Measurements from ENCODE around the gene HSF2. TPM values are rescaled to one million over a fixed set of nuclear protein-coding genes. Genes with fewer than 3 reads are reported as not detected.

Gene HSF2
- total RNA-seq, 1 donor from 2014 or later: 20.4 TPM

- DNase-seq (ENCODE audit: extremely low read depth, low read depth, low spot score): no peak
These were observed 5.4 kb upstream of the HSF2 start for GRCh38 chr6:122394016-122394415.

- DNase-seq (ENCODE audit: extremely low read depth, low read depth, low spot score): no peak
These were observed 451 bp upstream of the HSF2 start for GRCh38 chr6:122399055-122399347.

GRCh38 chr6:122400121-122400450, 634 bp downstream of the HSF2 start:
- no peak for DNase-seq (ENCODE audit: extremely low read depth, low read depth, low spot score)

DNA sequence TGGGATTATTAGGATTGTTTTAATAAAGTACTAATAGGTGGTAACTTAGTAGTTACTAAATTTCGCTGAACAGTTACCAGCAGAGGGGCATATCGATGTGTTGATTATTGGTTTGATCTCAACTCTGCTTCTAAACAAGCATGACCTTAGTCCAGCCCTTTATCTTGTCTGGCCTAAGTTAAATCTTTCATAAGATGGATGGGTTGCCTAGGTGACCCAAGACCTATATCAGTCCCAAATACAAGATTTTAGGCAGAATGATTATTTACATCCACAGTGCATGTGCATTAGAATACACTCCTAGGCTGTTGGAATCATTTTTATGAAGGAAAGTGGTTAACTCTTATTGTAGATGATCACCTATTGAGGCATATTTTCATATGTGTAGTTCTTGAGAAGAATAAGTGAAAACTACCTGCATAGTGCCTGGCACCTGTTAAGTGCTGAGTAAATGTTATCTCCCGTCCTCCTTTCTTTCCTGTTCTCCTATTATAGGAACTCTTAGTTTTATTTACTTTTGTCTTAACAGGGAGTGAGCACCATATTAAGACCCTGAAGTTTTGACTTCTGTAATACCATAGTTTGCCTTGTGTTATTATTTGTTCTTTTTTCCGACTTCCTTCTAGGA, 1.1 kb downstream of the HSF2 start:
- DNase-seq (ENCODE audit: extremely low read depth, low read depth, low spot score): no peak

DNA sequence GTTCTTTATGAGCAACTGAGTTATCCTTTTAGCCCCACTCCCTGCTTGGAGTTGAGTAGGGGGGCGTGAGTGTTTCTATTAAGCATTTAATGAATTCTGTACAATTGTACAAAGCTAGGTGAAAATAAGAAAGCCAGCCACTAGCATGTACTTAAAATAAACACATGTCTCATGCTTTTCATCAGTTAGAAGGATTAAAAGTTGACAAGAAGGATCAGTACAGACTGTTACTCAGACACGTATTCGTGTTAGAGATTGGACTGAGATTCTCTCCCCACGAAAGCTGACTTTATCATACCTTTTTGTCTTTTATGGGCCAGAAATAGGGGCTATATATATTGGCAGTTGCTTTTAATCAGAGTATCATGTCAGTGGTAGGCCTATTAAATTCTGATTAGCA, 1.7 kb downstream of the HSF2 start:
- DNase-seq (ENCODE audit: extremely low read depth, low read depth, low spot score): no peak

GRCh38 chr6:122404444-122404843, 5.0 kb downstream of the HSF2 start:
- no peak for DNase-seq (ENCODE audit: extremely low read depth, low read depth, low spot score)

DNA sequence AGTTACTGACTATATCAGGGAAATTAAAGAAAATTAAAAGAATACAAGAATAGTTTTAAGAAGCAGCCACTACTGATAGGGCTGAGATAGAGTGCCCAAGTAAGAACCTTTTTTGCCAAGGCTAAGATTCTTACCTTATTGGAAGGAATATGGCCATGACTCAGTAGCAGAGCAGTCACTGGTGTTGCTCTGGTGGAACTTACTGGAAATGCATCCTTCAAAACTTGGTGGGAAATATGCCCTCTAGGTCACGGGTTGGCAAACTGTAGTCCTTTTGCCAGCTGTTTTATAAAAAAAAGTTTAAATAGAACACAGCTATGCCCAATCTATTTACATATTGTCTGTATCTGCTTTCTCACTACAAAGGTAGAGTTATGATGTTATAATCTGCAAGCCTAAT, 6.0 kb downstream of the HSF2 start:
- DNase-seq (ENCODE audit: extremely low read depth, low read depth, low spot score): no peak

DNA sequence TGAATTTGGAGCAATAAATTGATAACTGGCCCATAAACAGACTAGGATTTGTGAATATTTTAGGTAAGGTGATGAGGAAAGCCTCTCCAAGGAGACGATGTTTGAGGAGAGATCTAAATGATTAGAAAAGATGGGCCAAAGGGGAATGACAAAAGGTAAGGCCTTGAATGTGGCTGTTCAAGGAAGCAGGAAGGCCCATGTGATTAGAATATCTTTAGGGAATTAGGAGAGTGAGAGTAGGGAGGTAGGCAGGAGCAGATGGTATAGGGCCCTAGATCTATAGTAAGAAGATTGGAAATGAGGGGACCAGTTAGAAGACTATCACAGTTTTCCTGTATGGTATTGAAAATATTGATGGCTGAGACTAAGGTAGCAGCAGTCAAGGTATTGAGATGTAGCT, 6.7 kb downstream of the HSF2 start:
- DNase-seq (ENCODE audit: extremely low read depth, low read depth, low spot score): no peak

- no peak for DNase-seq (ENCODE audit: extremely low read depth, low read depth, low spot score)
These were observed 8.3 kb downstream of the HSF2 start for GRCh38 chr6:122407712-122408111.

DNA sequence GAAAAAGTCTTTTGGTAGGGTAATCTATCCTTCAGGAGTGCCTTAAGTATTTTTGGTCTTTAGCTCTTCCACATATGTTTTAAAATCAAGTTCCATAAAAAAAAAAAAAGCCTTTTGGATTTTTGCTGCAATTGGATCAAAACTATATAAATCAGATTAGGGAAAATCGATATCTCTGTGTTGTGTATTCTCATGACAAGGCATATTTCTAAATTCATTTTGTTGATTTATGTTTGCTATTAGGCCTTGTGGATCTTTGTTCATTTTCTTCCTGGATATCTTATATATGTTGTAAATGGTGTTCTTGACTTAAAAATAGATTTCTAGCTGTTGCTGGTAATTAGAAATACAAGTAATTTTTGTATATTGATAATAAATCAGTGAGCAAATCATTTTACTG, 8.8 kb downstream of the HSF2 start:
- no peak for DNase-seq (ENCODE audit: extremely low read depth, low read depth, low spot score)

DNA sequence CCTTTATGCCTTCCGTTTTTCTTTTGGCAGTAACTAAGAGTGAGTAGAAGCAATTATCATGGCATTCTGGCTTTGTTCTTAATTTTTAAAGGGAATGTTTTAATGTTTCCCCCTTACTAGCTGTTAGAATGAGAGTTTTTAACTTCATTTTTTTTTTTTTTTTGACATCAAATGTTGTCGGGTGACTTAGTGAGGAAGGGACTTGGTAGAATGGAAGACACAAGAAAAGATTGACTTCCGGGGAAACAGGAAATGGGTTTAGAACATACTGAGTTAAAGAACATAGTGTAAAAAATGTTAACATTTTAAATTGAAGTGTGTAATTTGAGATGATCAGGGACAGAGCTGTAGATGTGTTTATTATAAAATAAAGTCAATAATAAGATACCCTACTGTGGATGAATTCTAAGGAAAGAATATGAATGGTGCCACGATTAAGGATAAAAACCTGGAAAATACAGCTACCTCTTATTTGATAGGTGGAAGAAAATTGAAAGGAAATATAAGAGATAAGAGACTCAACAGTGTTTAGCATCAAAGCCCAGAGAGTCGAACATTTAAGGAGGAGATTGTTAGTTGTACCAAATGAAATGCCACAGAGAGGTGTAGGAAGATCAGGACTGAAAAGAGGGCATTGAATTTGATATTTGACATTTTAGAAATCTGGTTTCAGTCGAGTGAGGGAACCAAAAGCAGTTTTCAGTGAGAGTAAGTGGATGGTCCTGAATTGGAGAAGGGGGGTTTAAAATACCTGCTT, 9.4 kb downstream of the HSF2 start:
- no peak for DNase-seq (ENCODE audit: extremely low read depth, low read depth, low spot score)

- DNase-seq (ENCODE audit: extremely low read depth, low read depth, low spot score): no peak
These were observed 12.5 kb downstream of the HSF2 start for GRCh38 chr6:122412001-122412400.

DNA sequence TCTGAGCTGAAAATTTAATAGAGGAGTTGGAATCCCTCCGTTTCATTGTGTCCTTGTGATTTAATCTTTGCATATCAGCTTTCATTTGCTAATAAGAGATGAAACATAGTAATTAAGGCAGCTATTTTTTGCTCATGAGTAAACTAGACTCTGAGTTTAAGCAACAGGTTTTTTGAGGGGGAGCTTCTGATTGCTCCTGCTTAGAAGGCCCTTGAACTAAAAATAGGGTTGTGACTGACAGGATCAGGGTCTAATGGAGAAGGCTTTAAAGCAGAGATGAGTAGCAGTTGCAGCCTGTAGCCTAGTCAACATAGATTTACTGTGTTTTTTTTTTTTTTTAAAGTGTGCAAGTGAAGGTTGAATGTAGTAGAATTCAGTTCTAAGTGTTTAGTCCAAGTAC, 17.4 kb downstream of the HSF2 start:
- DNase-seq (ENCODE audit: extremely low read depth, low read depth, low spot score): no peak

- DNase-seq (ENCODE audit: extremely low read depth, low read depth, low spot score): no peak
These were observed 22.6 kb downstream of the HSF2 start for GRCh38 chr6:122422003-122422402.

GRCh38 chr6:122422614-122423267, 23.3 kb downstream of the HSF2 start:
- DNase-seq (ENCODE audit: extremely low read depth, low read depth, low spot score): no peak

- DNase-seq (ENCODE audit: extremely low read depth, low read depth, low spot score): no peak
These were observed 24.3 kb downstream of the HSF2 start for GRCh38 chr6:122423734-122424133.

DNA sequence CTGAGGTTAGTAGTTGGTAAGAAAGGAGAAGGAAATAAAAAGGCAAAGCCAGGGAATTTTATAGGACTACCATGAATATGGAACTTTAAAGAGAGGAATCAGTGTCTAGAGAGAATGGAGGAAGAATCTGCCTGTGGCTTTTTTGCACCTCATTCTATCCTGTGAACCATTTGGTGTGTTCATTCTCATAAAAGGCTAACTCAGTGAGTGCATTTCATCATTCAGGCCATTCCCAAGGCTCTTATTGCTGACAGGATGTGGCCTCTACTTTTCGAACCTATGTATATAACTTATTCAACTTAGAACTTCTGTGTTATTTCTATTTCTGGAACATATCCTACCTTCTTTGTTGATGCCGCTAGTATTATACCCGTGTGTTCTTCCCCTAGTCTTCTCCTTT, 27.1 kb downstream of the HSF2 start:
- DNase-seq (ENCODE audit: extremely low read depth, low read depth, low spot score): no peak

- no peak for DNase-seq (ENCODE audit: extremely low read depth, low read depth, low spot score)
These were observed 29.3 kb downstream of the HSF2 start for GRCh38 chr6:122428781-122429180.

DNA sequence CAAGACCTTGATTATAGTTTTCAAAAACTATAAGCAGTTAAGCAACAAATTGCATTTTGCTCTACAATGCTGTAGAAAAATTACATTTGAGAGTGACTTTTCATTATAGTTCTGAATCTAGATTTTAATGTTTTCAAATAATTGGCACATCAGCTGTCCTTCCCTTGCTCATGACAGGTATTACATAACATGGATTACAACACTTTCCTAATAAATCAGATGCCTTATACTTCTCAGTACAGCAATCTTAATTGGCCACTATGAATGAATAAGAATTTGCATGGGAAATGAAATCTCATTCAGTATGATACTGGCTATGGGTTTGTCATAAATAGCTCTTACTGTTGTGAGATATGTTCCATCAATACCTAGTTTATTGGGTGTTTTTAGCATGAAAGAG, 29.9 kb downstream of the HSF2 start:
- DNase-seq (ENCODE audit: extremely low read depth, low read depth, low spot score): no peak

DNA sequence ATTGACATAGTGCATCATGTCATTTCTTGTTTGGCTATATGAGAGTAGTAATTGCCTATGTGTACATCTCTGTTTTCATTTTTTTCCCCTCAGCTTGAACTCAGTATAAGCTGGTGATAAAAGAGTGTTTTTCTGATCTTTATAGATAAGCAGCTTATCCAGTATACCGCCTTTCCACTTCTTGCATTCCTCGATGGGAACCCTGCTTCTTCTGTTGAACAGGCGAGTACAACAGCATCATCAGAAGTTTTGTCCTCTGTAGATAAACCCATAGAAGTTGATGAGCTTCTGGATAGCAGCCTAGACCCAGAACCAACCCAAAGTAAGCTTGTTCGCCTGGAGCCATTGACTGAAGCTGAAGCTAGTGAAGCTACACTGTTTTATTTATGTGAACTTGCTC, 32.3 kb downstream of the HSF2 start:
- DNase-seq (ENCODE audit: extremely low read depth, low read depth, low spot score): no peak

GRCh38 chr6:122432816-122433215, 33.4 kb downstream of the HSF2 start:
- no peak for DNase-seq (ENCODE audit: extremely low read depth, low read depth, low spot score)

DNA sequence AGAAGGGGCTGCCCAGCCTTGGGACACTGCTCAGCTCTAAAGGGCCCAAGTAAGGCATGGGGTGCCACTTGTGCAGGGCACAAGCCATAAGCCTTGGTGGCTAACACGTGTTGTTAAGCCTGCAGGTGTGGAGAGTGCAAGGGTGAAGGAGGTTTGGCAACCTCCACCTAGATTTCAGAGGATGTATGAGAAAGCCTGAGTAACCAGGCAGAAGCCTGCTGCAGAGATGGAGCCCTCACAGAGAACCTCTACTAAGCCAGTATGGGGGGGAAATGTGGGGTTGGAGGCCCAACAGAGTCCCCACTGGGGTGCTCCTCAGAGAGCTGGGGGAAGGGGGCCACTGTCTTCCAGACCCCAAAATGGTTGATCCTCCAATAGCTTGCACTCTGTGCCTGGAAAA, 39.5 kb downstream of the HSF2 start:
- DNase-seq (ENCODE audit: extremely low read depth, low read depth, low spot score): no peak

DNA sequence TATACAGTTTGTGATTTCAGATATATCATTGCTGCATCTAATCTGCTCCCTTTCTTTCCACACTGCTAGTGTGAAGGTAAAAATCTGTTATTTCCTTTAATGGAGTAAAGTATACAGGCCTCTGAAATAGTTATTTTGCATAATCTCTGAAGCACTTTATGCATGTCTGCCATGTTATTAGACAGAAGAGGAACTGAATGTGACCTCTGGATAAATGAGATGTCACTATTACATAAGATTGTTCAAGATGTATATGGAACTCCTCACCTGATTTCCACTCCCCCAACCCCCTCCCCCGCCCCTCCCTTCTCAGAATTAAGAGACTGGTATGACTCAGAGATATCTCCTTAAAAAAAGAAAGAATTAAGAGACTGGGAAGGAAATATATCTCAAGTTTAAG, 45.8 kb downstream of the HSF2 start:
- DNase-seq (ENCODE audit: extremely low read depth, low read depth, low spot score): no peak
